Pancreas (tissue), 10 donors: ENCODE measurements around the gene BCKDHB. TPM values are rescaled to one million over a fixed set of nuclear protein-coding genes. Genes with fewer than 3 reads are reported as not detected.

Experiments
- ATAC-seq, 4 donors: fragments of 200-7000 bp; cut with Tn5 transposase; one replicate each; pipeline versions ENCODE4 v1.8.0 to v1.9.1; 2020; ENCODE audit warnings: mild to moderate bottlenecking in 4 of 4, moderate library complexity in 4 of 4
- DNase-seq, 6 donors: peaks; one replicate each; pipeline ENCODE4 v3.0.0-alpha.2; 2020
- FAIRE-seq: peaks from 2 replicates; lab custom pipeline; 2012; peaks lifted over from hg19 to GRCh38; lab: Jason Lieb, UNC
- H3K27ac ChIP-seq, 4 donors: fragments of 200-600 bp; sonication (generic); 1 replicate in 3 of 4; 2 replicates in 1 of 4; pipeline versions ENCODE4 v1.5.0 to v1.8.0; 2020
- H3K27me3 ChIP-seq, 4 donors: fragments of 200-600 bp; one replicate each; pipeline ENCODE4 v1.8.0; 2021
- H3K36me3 ChIP-seq, 3 donors: fragments of 200-600 bp; sonication (generic) in 1 of 3; one replicate each; pipeline versions ENCODE4 v1.5.0 to v1.8.0; 2020 to 2021
- H3K4me1 ChIP-seq, 3 donors: fragments of 200-600 bp; one replicate each; pipeline ENCODE4 v1.8.0; 2021
- H3K4me3 ChIP-seq, 4 donors: fragments of 200-600 bp; sonication (generic) in 2 of 4; one replicate each; pipeline versions ENCODE4 v1.5.0 to v1.8.0; 2020 to 2021
- H3K9me3 ChIP-seq, 4 donors: fragments of 200-600 bp; one replicate each; pipeline ENCODE4 v1.8.0; 2021
- WGBS, 2 donors: extraction: QIAGEN DNeasy Blood & Tissue Kit; methylation state at CpG; one replicate each; pipeline ENCODE4 v1.1.7; 2013; 5-methylcytosine and 5-hydroxymethylcytosine counted together
- intact Hi-C, 3 donors: fragments of 100-400 bp; cut with DNase I; formaldehyde crosslinking; loops; one replicate each; pipeline versions ENCODE4 v1.11.1 to v1.14.2; 2022
- polyA plus RNA-seq, 2 donors: library from polyadenylated mRNA; stranded (reverse); fragments of 200-250 nt; gene quantifications; one replicate each; pipeline ENCODE4 v1.2.3, GENCODE V29; 2013
- total RNA-seq, 6 donors: library from RNA; stranded (reverse); fragmentation: NEBNext Ultra II Directional in 4 of 6; extraction: Animal tissue kit (Norgen Biotek cat#: 25700) in 4 of 6; gene quantifications; one replicate each; pipeline versions ENCODE4 v1.2.1 to v1.2.4, GENCODE V29; 2021 to 2023
- TF ChIP-seq, protein P1 (sequence below), 4 donors: fragments of 200-600 bp; sonication (generic) in 3 of 4; IDR thresholded peaks; one replicate each; pipeline versions ENCODE4 v1.5.0 to v1.8.0; 2021; ENCODE audit warnings: antibody characterized with exemption in 4 of 4
- donor health status: healthy with polysubstance abuse.
- donor health status: DM: no; HTN: no; CAD: no; lungs with moderate emphysema.
- donor health status: DM: no; HTN: no; CAD: no.
- donor health status: control.
- donor health status: control.
- donor health status: Bipolar disorder and iron deficiency.
- donor health status: DM: yes; HTN: yes; CAD: no.
- donor health status: DM: no; HTN: no; CAD: no.
- donor health status: DM: no; HTN: no; CAD: no.
- donor health status: DM: yes; HTN: yes; CAD: no.

Gene BCKDHB
- total and polyA plus RNA-seq, 8 donors, result 4.8 to 16.8 (median 10.5) TPM

- no peak overlapping the region for H3K4me3 ChIP-seq
- no peak overlapping the region for H3K27ac ChIP-seq
- TF ChIP-seq, protein P1, sequence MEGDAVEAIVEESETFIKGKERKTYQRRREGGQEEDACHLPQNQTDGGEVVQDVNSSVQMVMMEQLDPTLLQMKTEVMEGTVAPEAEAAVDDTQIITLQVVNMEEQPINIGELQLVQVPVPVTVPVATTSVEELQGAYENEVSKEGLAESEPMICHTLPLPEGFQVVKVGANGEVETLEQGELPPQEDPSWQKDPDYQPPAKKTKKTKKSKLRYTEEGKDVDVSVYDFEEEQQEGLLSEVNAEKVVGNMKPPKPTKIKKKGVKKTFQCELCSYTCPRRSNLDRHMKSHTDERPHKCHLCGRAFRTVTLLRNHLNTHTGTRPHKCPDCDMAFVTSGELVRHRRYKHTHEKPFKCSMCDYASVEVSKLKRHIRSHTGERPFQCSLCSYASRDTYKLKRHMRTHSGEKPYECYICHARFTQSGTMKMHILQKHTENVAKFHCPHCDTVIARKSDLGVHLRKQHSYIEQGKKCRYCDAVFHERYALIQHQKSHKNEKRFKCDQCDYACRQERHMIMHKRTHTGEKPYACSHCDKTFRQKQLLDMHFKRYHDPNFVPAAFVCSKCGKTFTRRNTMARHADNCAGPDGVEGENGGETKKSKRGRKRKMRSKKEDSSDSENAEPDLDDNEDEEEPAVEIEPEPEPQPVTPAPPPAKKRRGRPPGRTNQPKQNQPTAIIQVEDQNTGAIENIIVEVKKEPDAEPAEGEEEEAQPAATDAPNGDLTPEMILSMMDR (IDR thresholded peaks at IDR 0.05), result no peak
- H3K9me3 ChIP-seq, result no peaks in the 10 kb centered on the region
- H3K4me1 ChIP-seq, result no peaks in the 10 kb centered on the region
- 86 to 91% methylated on average over 4 of the region's 4 CpGs for WGBS, 2 donors
- ATAC-seq (no peak), DNase-seq (no peak), FAIRE-seq (no peak)
- intact Hi-C loops, result no loop called here
- H3K36me3 ChIP-seq, result no peaks in the 10 kb centered on the region
- no peaks in the 10 kb centered on the region for H3K27me3 ChIP-seq
Measured at GRCh38 chr6:80316686-80317231, 210.3 kb downstream of the BCKDHB start.

GRCh38 chr6:80319196-80319595 lies 212.7 kb downstream of the BCKDHB start:
- Histone ChIP-seq H3K4me3 (no peak overlapping the region), H3K27ac (no peak overlapping the region), H3K36me3 (no peaks in the 10 kb centered on the region), H3K4me1 (no peaks in the 10 kb centered on the region), H3K27me3 (no peaks in the 10 kb centered on the region), H3K9me3 (no peaks in the 10 kb centered on the region)
- DNase-seq, result no peak
- no peak for FAIRE-seq
- intact Hi-C loops, result no loop called here
- TF ChIP-seq, protein P1 (IDR thresholded peaks at IDR 0.05), result no peak
- ATAC-seq, result no peak
- WGBS, 2 donors, result 87 to 91% methylated on average over 2 of the region's 2 CpGs

- Histone ChIP-seq H3K27ac (no peak overlapping the region), H3K4me3 (no peak overlapping the region), H3K9me3 (no peaks in the 10 kb centered on the region), H3K4me1 (no peaks in the 10 kb centered on the region), H3K27me3 (no peaks in the 10 kb centered on the region), H3K36me3 (no peaks in the 10 kb centered on the region)
- ATAC-seq (no peak), FAIRE-seq (no peak), DNase-seq (no peak)
- intact Hi-C loops, result no loop called here
- 90% methylated on average over 2 of the region's 2 CpGs for WGBS, 2 donors
- TF ChIP-seq, protein P1 (IDR thresholded peaks at IDR 0.05), result no peak
Measured at GRCh38 chr6:80321011-80321410, 214.5 kb downstream of the BCKDHB start.

- Histone ChIP-seq H3K4me1 (no peaks in the 10 kb centered on the region), H3K9me3 (no peaks in the 10 kb centered on the region), H3K27ac (no peak overlapping the region), H3K36me3 (no peaks in the 10 kb centered on the region), H3K27me3 (no peaks in the 10 kb centered on the region), H3K4me3 (no peak overlapping the region)
- FAIRE-seq, result no peak
- no peak for DNase-seq
- TF ChIP-seq, protein P1 (IDR thresholded peaks at IDR 0.05), result no peak
- ATAC-seq, result no peak
- 65 to 67% methylated on average over 3 of the region's 3 CpGs for WGBS, 2 donors
- intact Hi-C loops, result no loop called here
Measured at GRCh38 chr6:80325742-80326141, 219.3 kb downstream of the BCKDHB start.

DNA sequence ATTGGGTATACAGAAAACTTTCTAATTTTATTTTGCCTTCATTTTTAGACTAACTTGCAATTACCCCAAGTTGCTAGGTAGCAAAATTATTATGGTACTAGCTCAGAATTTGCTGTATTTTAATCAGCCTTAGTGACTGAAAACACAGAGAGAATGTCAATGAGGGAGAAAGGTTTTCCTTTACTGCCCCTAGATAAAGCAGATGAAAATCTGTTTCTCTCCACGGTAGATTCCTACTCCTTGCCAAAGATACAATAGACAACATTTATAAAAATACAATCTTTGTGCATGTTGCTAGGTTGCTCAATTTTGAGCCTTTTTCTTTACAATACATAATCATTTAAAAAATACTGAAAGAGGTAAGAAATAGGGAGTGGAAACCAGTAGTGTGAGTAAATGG lies 222.2 kb downstream of the BCKDHB start:
- Histone ChIP-seq H3K27ac (no peak overlapping the region), H3K9me3 (no peaks in the 10 kb centered on the region), H3K36me3 (no peaks in the 10 kb centered on the region), H3K27me3 (no peaks in the 10 kb centered on the region), H3K4me3 (no peak overlapping the region), H3K4me1 (no peaks in the 10 kb centered on the region)
- FAIRE-seq (no peak), ATAC-seq (no peak), DNase-seq (no peak)
- WGBS, 2 donors, result 24 to 30% methylated on average over 1 of the region's 1 CpG
- TF ChIP-seq, protein P1 (IDR thresholded peaks at IDR 0.05), result no peak
- intact Hi-C loops, result no loop called here
